Measurements from ENCODE around the gene CHRNA4. TPM values are rescaled to one million over a fixed set of nuclear protein-coding genes. Genes with fewer than 3 reads are reported as not detected.

The CHRNA4 gene
- total RNA-seq, 2 donors from 2014 or later: 0.46 TPM; not detected in 1

DNA sequence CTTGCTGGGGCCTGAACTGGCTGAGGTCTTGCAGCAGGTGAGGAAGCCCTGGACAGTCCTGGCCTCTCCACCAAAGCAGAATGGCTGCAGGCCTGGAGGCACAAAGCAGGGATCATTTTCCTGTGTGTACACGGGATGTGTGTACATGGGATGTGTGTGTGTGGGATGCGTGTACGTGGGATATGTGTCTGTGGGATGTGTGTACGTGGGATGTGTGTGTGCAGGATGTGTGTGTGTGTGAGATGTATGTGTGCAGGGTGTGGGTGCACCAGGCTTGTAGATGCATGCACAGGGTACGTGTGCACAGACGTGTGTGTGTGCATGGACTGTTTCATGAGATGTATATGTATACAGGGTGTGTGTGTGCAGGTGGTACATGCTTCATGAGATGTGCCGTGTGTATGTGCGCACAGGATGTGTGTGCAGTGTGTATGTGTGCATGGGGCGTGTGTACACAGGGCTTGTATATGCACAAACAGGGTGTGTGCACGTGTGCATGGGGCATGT is 7.9 kb upstream of the CHRNA4 start:
- Histone ChIP-seq H3K9ac (ENCODE audit: extremely low read depth, low read length, poor library complexity, severe bottlenecking) (no peak overlapping the region), H3K4me1 (ENCODE audit: control insufficient read depth, insufficient read depth, low read length) (no peaks in the 10 kb centered on the region), H3K36me3 (ENCODE audit: control insufficient read depth, insufficient read depth, low read length) (no peaks in the 10 kb centered on the region), H3K27ac (ENCODE audit: low read depth, low read length) (no peak overlapping the region), H3K27me3 (ENCODE audit: control insufficient read depth, insufficient read depth, low read length, poor library complexity, severe bottlenecking) (no peaks in the 10 kb centered on the region), H3K9me3 (ENCODE audit: control insufficient read depth, low read length) (no peaks in the 10 kb centered on the region), H3K4me3 (ENCODE audit: low read length) (no peak overlapping the region)
- 94 to 100% methylated on average over 8 to 10 of the region's 10 CpGs for WGBS, 2 experiments (ENCODE audit: insufficient coverage in 1 of 2, insufficient read length in 1 of 2)
- H3K4me3 Mint-ChIP-seq: no peak overlapping the region
- H3K36me3 Mint-ChIP-seq (ENCODE audit: low read depth): no peaks in the 10 kb centered on the region
- no peak overlapping the region for H3K27ac Mint-ChIP-seq
- TF ChIP-seq, protein P1, sequence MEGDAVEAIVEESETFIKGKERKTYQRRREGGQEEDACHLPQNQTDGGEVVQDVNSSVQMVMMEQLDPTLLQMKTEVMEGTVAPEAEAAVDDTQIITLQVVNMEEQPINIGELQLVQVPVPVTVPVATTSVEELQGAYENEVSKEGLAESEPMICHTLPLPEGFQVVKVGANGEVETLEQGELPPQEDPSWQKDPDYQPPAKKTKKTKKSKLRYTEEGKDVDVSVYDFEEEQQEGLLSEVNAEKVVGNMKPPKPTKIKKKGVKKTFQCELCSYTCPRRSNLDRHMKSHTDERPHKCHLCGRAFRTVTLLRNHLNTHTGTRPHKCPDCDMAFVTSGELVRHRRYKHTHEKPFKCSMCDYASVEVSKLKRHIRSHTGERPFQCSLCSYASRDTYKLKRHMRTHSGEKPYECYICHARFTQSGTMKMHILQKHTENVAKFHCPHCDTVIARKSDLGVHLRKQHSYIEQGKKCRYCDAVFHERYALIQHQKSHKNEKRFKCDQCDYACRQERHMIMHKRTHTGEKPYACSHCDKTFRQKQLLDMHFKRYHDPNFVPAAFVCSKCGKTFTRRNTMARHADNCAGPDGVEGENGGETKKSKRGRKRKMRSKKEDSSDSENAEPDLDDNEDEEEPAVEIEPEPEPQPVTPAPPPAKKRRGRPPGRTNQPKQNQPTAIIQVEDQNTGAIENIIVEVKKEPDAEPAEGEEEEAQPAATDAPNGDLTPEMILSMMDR (conservative IDR thresholded peaks at IDR 0.05): no peak
- H3K9me3 Mint-ChIP-seq: no peaks in the 10 kb centered on the region
- no peak for DNase-seq
- H3K27me3 Mint-ChIP-seq (ENCODE audit: insufficient read depth): no peaks in the 10 kb centered on the region
- no peaks in the 10 kb centered on the region for H3K4me1 Mint-ChIP-seq

DNA sequence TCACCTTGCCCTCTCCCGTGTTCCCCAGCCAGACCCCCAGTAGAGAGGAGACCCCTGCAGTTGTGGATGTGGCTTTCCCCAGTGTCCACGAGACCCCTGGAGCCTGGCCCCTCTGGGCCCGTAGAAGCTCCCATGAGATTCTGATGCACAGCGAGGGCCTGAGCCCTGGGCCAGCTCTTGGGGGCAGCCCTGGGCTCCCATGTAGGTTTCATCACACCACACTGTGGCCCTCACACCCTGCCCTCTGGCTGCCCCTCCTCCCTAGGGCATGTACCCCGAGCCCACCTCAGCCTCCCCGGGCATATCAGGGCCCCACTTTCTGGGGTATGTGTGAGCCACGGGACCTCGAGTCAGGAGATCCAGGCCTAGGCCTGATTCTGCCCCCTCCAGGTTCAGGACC is 7.0 kb upstream of the CHRNA4 start:
- Histone ChIP-seq H3K27ac (ENCODE audit: low read depth, low read length) (no peak overlapping the region), H3K36me3 (ENCODE audit: control insufficient read depth, insufficient read depth, low read length) (no peaks in the 10 kb centered on the region), H3K4me1 (ENCODE audit: control insufficient read depth, insufficient read depth, low read length) (no peaks in the 10 kb centered on the region), H3K9ac (ENCODE audit: extremely low read depth, low read length, poor library complexity, severe bottlenecking) (no peak overlapping the region), H3K27me3 (ENCODE audit: control insufficient read depth, insufficient read depth, low read length, poor library complexity, severe bottlenecking) (no peaks in the 10 kb centered on the region), H3K9me3 (ENCODE audit: control insufficient read depth, low read length) (no peaks in the 10 kb centered on the region), H3K4me3 (ENCODE audit: low read length) (no peak overlapping the region)
- no peak overlapping the region for H3K27ac Mint-ChIP-seq
- no peaks in the 10 kb centered on the region for H3K9me3 Mint-ChIP-seq
- H3K4me1 Mint-ChIP-seq: no peaks in the 10 kb centered on the region
- no peaks in the 10 kb centered on the region for H3K36me3 Mint-ChIP-seq (ENCODE audit: low read depth)
- H3K27me3 Mint-ChIP-seq (ENCODE audit: insufficient read depth): no peaks in the 10 kb centered on the region
- 84 to 94% methylated on average over 5 to 8 of the region's 8 CpGs for WGBS, 2 experiments (ENCODE audit: insufficient coverage in 1 of 2, insufficient read length in 1 of 2)
- H3K4me3 Mint-ChIP-seq: no peak overlapping the region
- no peak for DNase-seq
- TF ChIP-seq, protein P1 (conservative IDR thresholded peaks at IDR 0.05): no peak

DNA sequence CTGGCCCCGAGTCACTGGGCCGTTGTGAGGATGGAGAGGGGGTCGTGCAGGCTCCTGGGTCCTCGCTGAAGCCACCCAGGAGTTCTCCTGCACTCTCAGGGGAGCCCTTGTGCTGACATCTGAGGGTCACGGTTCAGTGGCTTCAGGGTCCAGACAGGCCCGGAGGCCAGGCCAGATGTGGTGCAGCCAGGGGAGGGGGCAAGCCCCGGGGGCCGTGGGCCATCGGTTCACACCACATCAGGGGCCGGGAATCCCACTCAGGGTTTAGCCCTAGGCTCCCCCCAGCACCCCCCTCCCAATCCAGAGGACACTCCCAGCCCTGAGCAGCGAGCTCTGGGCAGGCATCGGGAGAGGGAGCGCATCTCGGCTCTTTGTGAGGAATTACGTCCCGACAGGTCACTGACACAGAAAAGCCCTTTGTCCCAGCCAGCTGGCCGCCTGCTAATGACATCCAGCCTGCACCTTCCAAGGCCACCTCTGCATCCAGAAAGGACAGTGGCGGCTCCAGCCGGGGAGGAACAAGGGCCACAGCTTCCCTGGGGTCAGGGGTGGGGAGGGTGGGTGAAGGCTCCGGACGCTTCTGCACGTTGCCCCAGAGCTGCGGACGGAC is 6.4 kb upstream of the CHRNA4 start:
- H3K27me3 Mint-ChIP-seq (ENCODE audit: insufficient read depth): peaks cover 3% of the 10 kb centered on the region
- no peak for DNase-seq
- peaks cover 4% of the 10 kb centered on the region for H3K4me1 Mint-ChIP-seq
- Histone ChIP-seq H3K9me3 (ENCODE audit: control insufficient read depth, low read length) (no peaks in the 10 kb centered on the region), H3K4me3 (ENCODE audit: low read length) (no peak overlapping the region), H3K27ac (ENCODE audit: low read depth, low read length) (no peak overlapping the region), H3K36me3 (ENCODE audit: control insufficient read depth, insufficient read depth, low read length) (no peaks in the 10 kb centered on the region), H3K9ac (ENCODE audit: extremely low read depth, low read length, poor library complexity, severe bottlenecking) (no peak overlapping the region), H3K27me3 (ENCODE audit: control insufficient read depth, insufficient read depth, low read length, poor library complexity, severe bottlenecking) (peaks cover under 1% of the 10 kb centered on the region), H3K4me1 (ENCODE audit: control insufficient read depth, insufficient read depth, low read length) (no peaks in the 10 kb centered on the region)
- H3K9me3 Mint-ChIP-seq: no peaks in the 10 kb centered on the region
- 75 to 87% methylated on average over 7 to 24 of the region's 24 CpGs for WGBS, 2 experiments (ENCODE audit: insufficient coverage in 1 of 2, insufficient read length in 1 of 2)
- no peaks in the 10 kb centered on the region for H3K36me3 Mint-ChIP-seq (ENCODE audit: low read depth)
- TF ChIP-seq, protein P1 (conservative IDR thresholded peaks at IDR 0.05): no peak
- no peak overlapping the region for H3K4me3 Mint-ChIP-seq
- H3K27ac Mint-ChIP-seq: no peak overlapping the region
